PFSK-1 (cell line): Measurements from ENCODE around the gene TSPAN5.

ENCODE experiments used
- FOXP2 ChIP-seq: optimal IDR thresholded peaks from 2 replicates; pipeline ENCODE3; 2011; ENCODE audit warnings: borderline replicate concordance, control low read depth, inconsistent platforms; ENCODE audit not compliant: insufficient read depth; ENCODE audit errors: extremely low read length, extremely low read depth
- POLR2AphosphoS5 ChIP-seq: IDR thresholded peaks from 2 replicates; pipeline ENCODE4 v1.6.1; 2012; ENCODE audit warnings: low read depth, mild to moderate bottlenecking, control low read depth, low read length, moderate library complexity
- SIN3A ChIP-seq: IDR thresholded peaks from 2 replicates; pipeline ENCODE4 v1.6.1; 2012; ENCODE audit warnings: mild to moderate bottlenecking, low read length, moderate library complexity, borderline replicate concordance; ENCODE audit not compliant: insufficient read depth
- TAF1 ChIP-seq: IDR thresholded peaks from 2 replicates; pipeline ENCODE4 v1.6.1; 2012; ENCODE audit warnings: low read length, control low read depth, borderline replicate concordance; ENCODE audit not compliant: insufficient read depth
- TF ChIP-seq, protein P1 (sequence below), 2 experiments: IDR thresholded peaks; 2 replicates each; pipeline versions ENCODE4 v1.6.1 to v1.8.0; 2011 to 2012; ENCODE audit warnings: low read depth in 2 of 2, low read length in 2 of 2, control low read depth in 1 of 2, inconsistent platforms in 1 of 2, mild to moderate bottlenecking in 1 of 2, moderate library complexity in 1 of 2; ENCODE audit not compliant: insufficient read depth in 1 of 2

Gene TSPAN5

DNA sequence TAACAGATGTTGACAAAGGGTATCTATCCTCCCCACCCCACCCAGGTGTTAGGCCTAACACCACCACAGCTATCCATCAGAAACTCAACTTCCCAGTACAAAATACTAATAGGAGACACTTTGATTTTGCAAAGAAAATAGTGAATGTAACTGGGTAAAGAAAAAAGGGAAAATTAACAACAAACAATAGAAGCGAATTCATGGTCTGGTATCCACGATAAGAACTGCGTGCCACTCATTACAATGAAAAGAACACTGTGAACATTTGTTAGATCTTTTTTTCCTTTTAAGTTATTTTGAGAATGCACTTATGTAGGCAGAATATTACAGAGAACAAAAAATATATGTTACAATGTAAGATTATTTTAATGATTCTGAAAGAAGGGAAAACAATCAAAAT lies 12.0 kb downstream of the TSPAN5 start:
- TF ChIP-seq POLR2AphosphoS5 (no peak), SIN3A (no peak), FOXP2 (no peak), TAF1 (no peak)
- TF ChIP-seq, protein P1, sequence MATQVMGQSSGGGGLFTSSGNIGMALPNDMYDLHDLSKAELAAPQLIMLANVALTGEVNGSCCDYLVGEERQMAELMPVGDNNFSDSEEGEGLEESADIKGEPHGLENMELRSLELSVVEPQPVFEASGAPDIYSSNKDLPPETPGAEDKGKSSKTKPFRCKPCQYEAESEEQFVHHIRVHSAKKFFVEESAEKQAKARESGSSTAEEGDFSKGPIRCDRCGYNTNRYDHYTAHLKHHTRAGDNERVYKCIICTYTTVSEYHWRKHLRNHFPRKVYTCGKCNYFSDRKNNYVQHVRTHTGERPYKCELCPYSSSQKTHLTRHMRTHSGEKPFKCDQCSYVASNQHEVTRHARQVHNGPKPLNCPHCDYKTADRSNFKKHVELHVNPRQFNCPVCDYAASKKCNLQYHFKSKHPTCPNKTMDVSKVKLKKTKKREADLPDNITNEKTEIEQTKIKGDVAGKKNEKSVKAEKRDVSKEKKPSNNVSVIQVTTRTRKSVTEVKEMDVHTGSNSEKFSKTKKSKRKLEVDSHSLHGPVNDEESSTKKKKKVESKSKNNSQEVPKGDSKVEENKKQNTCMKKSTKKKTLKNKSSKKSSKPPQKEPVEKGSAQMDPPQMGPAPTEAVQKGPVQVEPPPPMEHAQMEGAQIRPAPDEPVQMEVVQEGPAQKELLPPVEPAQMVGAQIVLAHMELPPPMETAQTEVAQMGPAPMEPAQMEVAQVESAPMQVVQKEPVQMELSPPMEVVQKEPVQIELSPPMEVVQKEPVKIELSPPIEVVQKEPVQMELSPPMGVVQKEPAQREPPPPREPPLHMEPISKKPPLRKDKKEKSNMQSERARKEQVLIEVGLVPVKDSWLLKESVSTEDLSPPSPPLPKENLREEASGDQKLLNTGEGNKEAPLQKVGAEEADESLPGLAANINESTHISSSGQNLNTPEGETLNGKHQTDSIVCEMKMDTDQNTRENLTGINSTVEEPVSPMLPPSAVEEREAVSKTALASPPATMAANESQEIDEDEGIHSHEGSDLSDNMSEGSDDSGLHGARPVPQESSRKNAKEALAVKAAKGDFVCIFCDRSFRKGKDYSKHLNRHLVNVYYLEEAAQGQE (IDR thresholded peaks at IDR 0.05; ENCODE audit: insufficient read depth in 1 of 2, low read depth in 2 of 2, low read length in 2 of 2) = no peak

DNA sequence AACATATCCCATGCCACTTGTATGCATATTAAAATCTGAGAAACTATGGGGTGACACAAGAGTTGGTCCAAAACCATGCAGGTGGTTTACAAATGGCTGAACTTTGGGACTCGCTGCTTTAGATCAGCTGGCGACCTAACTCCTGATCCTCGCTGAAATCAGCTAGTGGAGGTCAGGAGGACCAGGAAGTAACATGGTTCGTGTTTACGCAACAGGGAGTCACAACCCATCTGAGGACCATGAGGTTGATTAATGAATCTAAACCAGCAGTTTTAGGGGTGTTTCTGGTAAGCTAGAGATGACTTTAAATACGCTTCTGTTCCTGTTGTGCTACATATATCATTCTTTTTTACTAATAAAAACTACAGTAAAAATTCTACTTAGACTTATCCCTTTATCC lies 12.9 kb downstream of the TSPAN5 start:
- no peak for TF ChIP-seq TAF1
- TF ChIP-seq FOXP2 = no peak
- TF ChIP-seq, protein P1 (IDR thresholded peaks at IDR 0.05; ENCODE audit: insufficient read depth in 1 of 2, low read depth in 2 of 2, low read length in 2 of 2) = no peak
- no peak for TF ChIP-seq POLR2AphosphoS5
- no peak for TF ChIP-seq SIN3A

- TF ChIP-seq POLR2AphosphoS5 = no peak
- no peak for TF ChIP-seq SIN3A
- TF ChIP-seq FOXP2 = no peak
- no peak for TF ChIP-seq TAF1
- TF ChIP-seq, protein P1 (IDR thresholded peaks at IDR 0.05; ENCODE audit: insufficient read depth in 1 of 2, low read depth in 2 of 2, low read length in 2 of 2) = no peak
These were observed 14.7 kb downstream of the TSPAN5 start for GRCh38 chr4:98643755-98644154.

- TF ChIP-seq TAF1 (no peak), POLR2AphosphoS5 (no peak), FOXP2 (no peak), SIN3A (no peak)
- TF ChIP-seq, protein P1 (IDR thresholded peaks at IDR 0.05; ENCODE audit: insufficient read depth in 1 of 2, low read depth in 2 of 2, low read length in 2 of 2) = no peak
These were observed 15.4 kb downstream of the TSPAN5 start for GRCh38 chr4:98642991-98643426.
